ENCODE results near the gene DCAF4. TPM values are rescaled to one million over a fixed set of nuclear protein-coding genes. Genes with fewer than 3 reads are reported as not detected.
A peak's percentile ranks its signal among the peaks of the same experiment; 100 is the strongest.

Gene DCAF4
- total RNA-seq, 1 donor from 2014 or later: 23.2 TPM

GRCh38 chr14:72909163-72909562 is 17.1 kb upstream of the DCAF4 start:
- Mint-ChIP-seq H3K4me3 (no peak overlapping the region), H3K9me3 (no peaks in the 10 kb centered on the region), H3K36me3 (no peaks in the 10 kb centered on the region), H3K4me1 (peaks cover 21% of the 10 kb centered on the region), H3K27me3 (ENCODE audit: low read depth) (peaks cover 7% of the 10 kb centered on the region), H3K27ac (peak overlapping the region; percentile 31)
- no peak for DNase-seq (ENCODE audit: low spot score in 2 of 2, unreplicated experiment in 2 of 2)
- TF ChIP-seq CTCF (IDR thresholded peaks at IDR 0.05; ENCODE audit: unreplicated experiment): no peak

GRCh38 chr14:72913809-72914208 is 12.5 kb upstream of the DCAF4 start:
- peaks cover 20% of the 10 kb centered on the region for H3K27me3 Mint-ChIP-seq (ENCODE audit: low read depth)
- H3K4me3 Mint-ChIP-seq: no peak overlapping the region
- TF ChIP-seq CTCF (IDR thresholded peaks at IDR 0.05; ENCODE audit: unreplicated experiment): no peak
- no peak overlapping the region for H3K27ac Mint-ChIP-seq
- no peaks in the 10 kb centered on the region for H3K9me3 Mint-ChIP-seq
- no peak for DNase-seq (ENCODE audit: low spot score in 2 of 2, unreplicated experiment in 2 of 2)
- peaks cover 4% of the 10 kb centered on the region for H3K4me1 Mint-ChIP-seq
- no peaks in the 10 kb centered on the region for H3K36me3 Mint-ChIP-seq

GRCh38 chr14:72916174-72916573 is 10.1 kb upstream of the DCAF4 start:
- Mint-ChIP-seq H3K4me1 (no peaks in the 10 kb centered on the region), H3K4me3 (no peak overlapping the region)

GRCh38 chr14:72917094-72917802 is 9.0 kb upstream of the DCAF4 start:
- Mint-ChIP-seq H3K4me1 (no peaks in the 10 kb centered on the region), H3K9me3 (peaks cover 5% of the 10 kb centered on the region), H3K36me3 (no peaks in the 10 kb centered on the region), H3K27ac (no peak overlapping the region), H3K4me3 (no peak overlapping the region), H3K27me3 (ENCODE audit: low read depth) (peaks cover 43% of the 10 kb centered on the region)
- no peak for DNase-seq (ENCODE audit: low spot score in 2 of 2, unreplicated experiment in 2 of 2)
- TF ChIP-seq CTCF (IDR thresholded peaks at IDR 0.05; ENCODE audit: unreplicated experiment): no peak

More at GRCh38 chr14:72916174-72916573, 10.1 kb upstream of the DCAF4 start:
- Mint-ChIP-seq H3K9me3 (peaks cover 4% of the 10 kb centered on the region), H3K36me3 (no peaks in the 10 kb centered on the region), H3K27me3 (ENCODE audit: low read depth) (peaks cover 40% of the 10 kb centered on the region), H3K27ac (no peak overlapping the region)
- no peak for TF ChIP-seq CTCF (IDR thresholded peaks at IDR 0.05; ENCODE audit: unreplicated experiment)
- no peak for DNase-seq (ENCODE audit: low spot score in 2 of 2, unreplicated experiment in 2 of 2)

GRCh38 chr14:72920008-72920407 is 6.3 kb upstream of the DCAF4 start:
- no peak for DNase-seq (ENCODE audit: low spot score in 2 of 2, unreplicated experiment in 2 of 2)
- Mint-ChIP-seq H3K9me3 (peaks cover 5% of the 10 kb centered on the region), H3K4me1 (peaks cover 5% of the 10 kb centered on the region), H3K36me3 (no peaks in the 10 kb centered on the region), H3K27me3 (ENCODE audit: low read depth) (peaks cover 35% of the 10 kb centered on the region), H3K4me3 (no peak overlapping the region), H3K27ac (no peak overlapping the region)
- TF ChIP-seq CTCF (IDR thresholded peaks at IDR 0.05; ENCODE audit: unreplicated experiment): no peak

All from mesothelial cell of epicardium (in vitro differentiated cells).